K562 (cell line): ENCODE measurements around the gene GFRA1. TPM values are rescaled to one million over a fixed set of nuclear protein-coding genes. Genes with fewer than 3 reads are reported as not detected.

Experiments used
- ATAC-seq: fragments of 200-7000 bp; cut with Tn5 transposase; 3 replicates; pipeline ENCODE4 v1.9.1; 2020; ENCODE audit warnings: moderate library complexity
- BruUV-seq: library from RNA; stranded (reverse); fragments of 400-500 nt; replicated peaks from 2 replicates; lab custom pipeline; 2021; lab: Mats Ljungman, UMichigan
- CTCF ChIA-PET: fragments of 300-600 bp; formaldehyde crosslinking; extraction: SDS; loops from one replicate; lab custom pipeline; 2021; ENCODE audit warnings: low intra/inter-chr PET ratio; lab: Yijun Ruan, JAX
- POLR2A ChIA-PET: fragments of 300-600, 350-650 bp; sonication (Branson Sonifier 250); formaldehyde crosslinking; extraction: SDS; loops from one replicate; lab custom pipeline; 2021; ENCODE audit warnings: antibody characterized with exemption, inconsistent platforms; lab: Yijun Ruan, JAX
- DNase-seq, 4 experiments: peaks; one replicate each; pipeline versions ENCODE4 v3.0.0 to v3.0.0-alpha.2; 2011 to 2018; ENCODE audit warnings: low spot score in 3 of 4, mixed read lengths in 3 of 4; ENCODE audit errors: extremely low read depth in 1 of 4
- FAIRE-seq: peaks from 2 replicates; lab custom pipeline; 2011; peaks lifted over from hg19 to GRCh38; lab: Jason Lieb, UNC
- H2AFZ ChIP-seq: 2 replicates; pipeline ENCODE4 v1.6.0; 2011; ENCODE audit warnings: low read depth, low read length, control low read depth, inconsistent platforms
- H3K27ac ChIP-seq: fragments of 200-600 bp; 3 replicates; pipeline ENCODE4 v1.8.0; 2011; ENCODE audit warnings: low read depth, mild to moderate bottlenecking, control low read depth, inconsistent platforms, low read length, moderate library complexity, mixed read lengths; ENCODE audit errors: extremely low read depth
- H3K27me3 ChIP-seq, 2 experiments: fragments of 300-600 bp in 1 of 2; 2 replicates in 1 of 2; 3 replicates in 1 of 2; pipeline versions ENCODE4 v1.6.0 to v1.8.0; 2011; ENCODE audit warnings: inconsistent platforms in 2 of 2, low read length in 2 of 2, mild to moderate bottlenecking in 1 of 2, mixed read lengths in 1 of 2, moderate library complexity in 1 of 2; ENCODE audit not compliant: control insufficient read depth in 2 of 2, insufficient read depth in 2 of 2
- H3K36me3 ChIP-seq: fragments of 300-600 bp; 3 replicates; pipeline ENCODE4 v1.8.0; 2011; ENCODE audit warnings: mild to moderate bottlenecking, low read length, inconsistent platforms; ENCODE audit not compliant: control insufficient read depth, insufficient read depth
- H3K4me1 ChIP-seq, 2 experiments: fragments of 200-600 bp in 1 of 2; replicated peaks in 1 of 2; 2 replicates in 1 of 2; 3 replicates in 1 of 2; pipeline versions ENCODE4 v1.5.1 to v1.8.0; 2011; ENCODE audit warnings: inconsistent platforms in 2 of 2, low read length in 2 of 2, mild to moderate bottlenecking in 1 of 2, mixed read lengths in 1 of 2, moderate library complexity in 1 of 2; ENCODE audit not compliant: control insufficient read depth in 2 of 2, insufficient read depth in 2 of 2
- H3K4me2 ChIP-seq: 2 replicates; pipeline ENCODE4 v1.6.1; 2011; ENCODE audit warnings: low read length, control low read depth, inconsistent platforms, mixed read lengths; ENCODE audit not compliant: insufficient read depth
- H3K4me3 ChIP-seq: fragments of 200-600 bp; sonication (generic), shearing (Covaris generic); 2 replicates; pipeline ENCODE4 v1.5.1; 2016; ENCODE audit warnings: control low read depth, inconsistent platforms
- H3K79me2 ChIP-seq: fragments of 200-600 bp; 3 replicates; pipeline ENCODE4 v1.8.0; 2011; ENCODE audit warnings: low read length, inconsistent platforms; ENCODE audit not compliant: control insufficient read depth, insufficient read depth
- H3K9ac ChIP-seq, 2 experiments: 2 replicates each; pipeline versions ENCODE4 v1.6.0 to v1.6.1; 2011; ENCODE audit warnings: low read depth in 2 of 2, low read length in 2 of 2, control low read depth in 1 of 2, inconsistent platforms in 1 of 2, mild to moderate bottlenecking in 1 of 2, mixed read lengths in 1 of 2; ENCODE audit not compliant: insufficient read depth in 1 of 2
- H3K9me1 ChIP-seq: one replicate; pipeline ENCODE4 v1.6.0; 2011; ENCODE audit warnings: inconsistent platforms, mild to moderate bottlenecking, low read length, moderate library complexity; ENCODE audit not compliant: control insufficient read depth, insufficient read depth
- H3K9me3 ChIP-seq: replicated peaks from 2 replicates; pipeline ENCODE4 v1.5.1; 2011; ENCODE audit warnings: low read depth, low read length, inconsistent platforms; ENCODE audit not compliant: control insufficient read depth, insufficient read depth
- H4K20me1 ChIP-seq: replicated peaks from 2 replicates; pipeline ENCODE4 v1.6.1; 2011; ENCODE audit warnings: low read length, inconsistent platforms, mixed read lengths; ENCODE audit not compliant: control insufficient read depth, insufficient read depth
- ATF4 ChIP-seq: fragments of 450-650 bp; formaldehyde crosslinking; IDR thresholded peaks from 2 replicates; pipeline ENCODE4 v1.4.0; 2022; ENCODE audit warnings: mild to moderate bottlenecking, moderate library complexity
- FOS ChIP-seq: IDR thresholded peaks from 3 replicates; pipeline ENCODE4 v1.6.1; 2011; ENCODE audit not compliant: insufficient read length; ENCODE audit errors: extremely low read depth
- GABPB1 ChIP-seq: sonication (generic); formaldehyde crosslinking; IDR thresholded peaks from 2 replicates; pipeline ENCODE4 v1.8.0; 2022; ENCODE audit warnings: mild to moderate bottlenecking, missing genetic modification reagents
- HMBOX1 ChIP-seq: sonication (generic); IDR thresholded peaks from 2 replicates; pipeline ENCODE4 v1.6.1; 2016
- HMGXB4 ChIP-seq: sonication (generic); formaldehyde crosslinking; IDR thresholded peaks from 2 replicates; pipeline ENCODE4 v1.8.1; 2023; ENCODE audit warnings: mild to moderate bottlenecking, missing genetic modification reagents
- POLR3A ChIP-seq: IDR thresholded peaks from 2 replicates; pipeline ENCODE4 v1.6.1; 2011; ENCODE audit warnings: borderline replicate concordance, mild to moderate bottlenecking, moderate library complexity; ENCODE audit not compliant: insufficient read length, insufficient read depth; ENCODE audit errors: extremely low read depth
- RFX5 ChIP-seq: IDR thresholded peaks from 2 replicates; pipeline ENCODE4 v1.6.1; 2011; ENCODE audit warnings: low read depth, mild to moderate bottlenecking, improper control_type of control experiment, low read length
- SMARCA4 ChIP-seq: fragments of 450-650 bp; IDR thresholded peaks from 2 replicates; pipeline ENCODE4 v1.6.1; 2016
- THAP12 ChIP-seq: fragments of 250-450 bp; sonication (Bioruptor Pico); IDR thresholded peaks from 2 replicates; pipeline ENCODE4 v1.9.0; 2021; ENCODE audit warnings: mild to moderate bottlenecking, inconsistent platforms
- USF1 ChIP-seq: sonication (generic); formaldehyde crosslinking; IDR thresholded peaks from 2 replicates; pipeline ENCODE4 v1.9.0; 2022; ENCODE audit warnings: mild to moderate bottlenecking, missing genetic modification reagents
- ZNF395 ChIP-seq: fragments of 200-800 bp; sonication (Bioruptor generic); IDR thresholded peaks from 2 replicates; pipeline ENCODE4 v1.6.1; 2017; ENCODE audit warnings: missing genetic modification characterization, missing compliant biosample characterization
- ZNF507 ChIP-seq: conservative IDR thresholded peaks from 2 replicates; pipeline ENCODE4 v1.6.1; 2017; ENCODE audit warnings: missing genetic modification characterization, missing compliant biosample characterization
- WGBS: fragments of 100-300 bp; shearing (Covaris generic); methylation state at CpG from one replicate; pipeline ENCODE4 v1.1.6; 2016; ENCODE audit warnings: low coverage, mixed read lengths; ENCODE audit not compliant: insufficient coverage; ENCODE audit errors: missing lambda C conversion rate; 5-methylcytosine and 5-hydroxymethylcytosine counted together
- in situ Hi-C: fragments of 300-500 bp; cut with MboI; formaldehyde crosslinking; loops from 4 replicates; pipeline ENCODE4 v1.15.0; 2018; ENCODE audit warnings: inconsistent platforms, mixed read lengths
- intact Hi-C: fragments of 100-400 bp; cut with micrococcal nuclease; formaldehyde crosslinking; loops from 2 replicates; pipeline ENCODE4 v1.14.2; 2022
- polyA plus RNA-seq, 8 experiments: library from polyadenylated mRNA; depleted of rRNA in 4 of 8; stranded (reverse) in 5 of 8; unstranded in 3 of 8; fragments of >200 nt; fragmentation: Nextera tagmentation in 2 of 8; fragmentation: Illumina TruSeq in 1 of 8; extraction: Ambion mirVana in 2 of 8; extraction: Trizol in 1 of 8; gene quantifications; 2 replicates each; pipeline versions ENCODE4 v1.2.1 to v1.2.3, GENCODE V29; 2011 to 2014; ENCODE audit warnings: inconsistent platforms in 1 of 8, missing spikeins in 1 of 8
- total RNA-seq, 7 experiments: library from RNA; depleted of rRNA in 6 of 7; stranded (reverse); fragments of >200 nt in 6 of 7; fragmentation: Illumina TruSeq in 2 of 7; extraction: Trizol in 2 of 7; gene quantifications; 2 replicates each; pipeline versions ENCODE4 v1.2.1 to v1.2.3, GENCODE V29; 2011 to 2021; ENCODE audit warnings: low replicate concordance in 1 of 7

The GFRA1 gene
- total and polyA plus RNA-seq, 9 of the 15 experiments (the other 6 are each of a cell fraction or from before 2014, with no cell fraction given) = 0.04 TPM; not detected in 8

- TF ChIP-seq RFX5 (no peak), ZNF507 (no peak), USF1 (CRISPR knock-in tag) (no peak), POLR3A (no peak)
- TF ChIP-seq, all 486 proteins: peak for 0
Measured at GRCh38 chr10:116109881-116110280, 163.1 kb downstream of the GFRA1 start (continued).

GRCh38 chr10:116109481-116109880 is 163.5 kb downstream of the GFRA1 start:
- H3K9ac ChIP-seq = no peak overlapping the region
- FAIRE-seq = no peak
- no peak for ATAC-seq
- no TSS peak for BruUV-seq
- 0% methylated on average over 6 of the region's 8 CpGs for WGBS
- H3K79me2 ChIP-seq = no peaks in the 10 kb centered on the region
- in situ Hi-C loops (no loop called here), intact Hi-C loops (no loop called here)
- H3K4me2 ChIP-seq = no peak overlapping the region
- H3K27ac ChIP-seq = no peak overlapping the region
- no peak overlapping the region for H2AFZ ChIP-seq
- ChIA-PET POLR2A (no interaction called here), CTCF (no interaction called here)
- no peaks in the 10 kb centered on the region for H3K27me3 ChIP-seq
- no peaks in the 10 kb centered on the region for H3K9me1 ChIP-seq
- no peak for DNase-seq
- no peaks in the 10 kb centered on the region for H4K20me1 ChIP-seq
- TF ChIP-seq SMARCA4 = no peak
- TF ChIP-seq GABPB1 = no peak
- no peak for TF ChIP-seq FOS
- TF ChIP-seq THAP12 = no peak
- TF ChIP-seq ATF4 (CRISPR knock-in tag) = no peak
- TF ChIP-seq HMGXB4 (CRISPR knock-in tag) = no peak
- no peak for TF ChIP-seq HMBOX1
- no peak for TF ChIP-seq ZNF395 (CRISPR knock-in tag)
- no peaks in the 10 kb centered on the region for H3K9me3 ChIP-seq
- H3K36me3 ChIP-seq = no peaks in the 10 kb centered on the region
- H3K4me3 ChIP-seq = no peak overlapping the region
- no peaks in the 10 kb centered on the region for H3K4me1 ChIP-seq
